Activated CD4-positive, alpha-beta T cell treated with anti-CD3 and anti-CD28 coated beads, Interleukin-2, Interleukin-4, amounts not matched to agents 100 ng/mL and 50 ng/mL, durations not matched to agents 16 hours and 8 hours (primary cell): ENCODE results near the gene TIGIT.

ENCODE experiments used
- DNase-seq: peaks from one replicate; pipeline ENCODE4 v3.0.0-alpha.2; 2020; ENCODE audit warnings: low spot score

TIGIT gene

DNA sequence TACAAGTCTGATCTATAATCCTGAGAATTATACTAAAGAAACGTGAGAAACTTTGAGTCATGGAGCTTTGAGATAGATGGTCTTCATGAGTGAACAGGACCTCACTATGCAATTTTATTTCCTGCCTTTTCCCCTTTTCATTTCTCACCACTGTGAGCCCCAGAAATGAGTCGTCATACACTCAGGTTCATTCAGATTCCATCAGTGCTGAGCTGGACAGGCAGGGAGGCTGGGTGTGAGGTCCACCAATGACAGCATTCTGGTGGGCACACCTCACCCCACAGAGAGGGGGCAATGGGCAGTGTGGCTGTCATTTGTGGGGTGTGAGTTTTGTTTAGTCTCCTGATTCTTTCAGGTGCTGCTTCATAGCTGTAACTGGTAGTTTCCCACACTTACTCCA, 16.9 kb downstream of the TIGIT start:
- no peak for DNase-seq

DNA sequence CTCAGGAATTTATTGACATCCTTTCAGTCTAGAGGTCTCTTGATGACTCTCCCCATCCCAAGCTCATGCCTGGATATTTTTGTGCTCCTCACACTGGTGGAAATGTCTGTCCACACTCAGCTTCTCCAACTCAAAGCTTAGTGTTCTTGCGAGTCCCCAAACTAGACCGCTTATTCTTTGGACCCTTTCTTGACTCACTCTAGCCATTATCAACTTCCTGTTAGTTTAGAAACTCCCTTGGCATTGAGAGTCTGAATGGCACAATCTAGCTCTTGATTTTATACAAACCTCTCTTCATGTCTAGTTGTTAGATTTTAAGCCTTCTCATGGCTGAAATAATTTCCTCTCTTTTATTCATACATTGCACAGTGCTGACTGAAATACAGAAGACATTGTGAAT, 19.6 kb downstream of the TIGIT start:
- no peak for DNase-seq

- DNase-seq: no peak
Measured at GRCh38 chr3:114314282-114314681, 20.5 kb downstream of the TIGIT start.

DNA sequence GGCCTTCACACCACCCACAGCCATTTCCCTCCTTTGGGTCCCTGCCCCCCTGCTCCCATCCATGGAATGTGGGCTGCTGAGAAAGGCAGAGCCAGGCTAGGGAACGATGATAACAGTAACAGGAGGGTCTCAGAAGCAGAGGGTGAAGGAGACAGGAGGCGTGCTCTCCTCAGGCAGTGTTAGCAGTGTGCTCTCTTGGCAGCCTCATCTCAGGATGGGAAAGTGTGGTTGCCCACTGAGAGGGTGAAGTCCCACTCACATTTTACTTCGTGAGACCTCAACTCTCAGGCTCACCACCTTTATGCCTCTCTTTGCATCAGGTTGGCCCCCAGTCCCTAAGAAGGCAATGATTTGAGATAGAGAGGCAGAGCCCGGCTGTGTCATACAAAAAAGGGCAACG, 24.5 kb downstream of the TIGIT start:
- DNase-seq: no peak

DNA sequence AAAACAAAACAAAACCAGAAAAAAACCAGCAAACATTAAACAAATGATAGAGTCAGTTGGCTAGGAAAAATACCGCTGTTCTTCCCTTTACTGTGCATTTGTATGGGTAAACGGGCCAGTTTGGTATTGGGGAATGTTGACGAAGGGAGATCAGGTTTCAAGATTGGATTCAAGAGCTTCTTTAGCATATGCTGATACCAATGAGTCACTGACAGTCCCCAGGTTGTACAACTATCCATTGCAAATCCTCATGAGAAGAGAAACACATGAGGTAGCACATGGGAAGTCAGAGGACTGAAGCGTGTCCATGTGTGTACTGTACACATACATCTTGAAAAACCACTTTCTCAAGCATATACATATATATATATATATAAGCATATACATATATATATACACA, 25.6 kb downstream of the TIGIT start:
- DNase-seq: no peak

GRCh38 chr3:114320246-114320645, 26.4 kb downstream of the TIGIT start:
- DNase-seq: no peak

- no peak for DNase-seq
Measured at GRCh38 chr3:114323546-114324254, 29.9 kb downstream of the TIGIT start.

DNA sequence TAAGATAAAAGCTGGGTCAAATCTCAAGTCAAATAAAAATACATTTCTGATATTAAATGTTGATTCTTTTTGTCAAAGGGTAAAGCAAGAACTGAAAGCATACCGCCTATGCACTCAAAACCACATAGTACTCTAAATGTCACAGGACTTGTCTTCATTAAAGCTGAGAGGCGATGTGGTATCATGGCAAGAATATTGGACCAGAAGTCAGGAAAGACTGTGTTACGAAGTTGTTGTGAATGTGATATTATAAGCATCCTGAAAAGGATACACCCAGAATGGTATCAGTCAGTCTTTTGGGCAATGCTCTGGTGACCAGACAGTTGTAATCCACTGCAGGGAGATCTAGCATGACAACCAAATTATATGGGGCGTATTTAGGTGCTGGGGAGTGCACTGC, 33.8 kb downstream of the TIGIT start:
- DNase-seq: no peak

DNA sequence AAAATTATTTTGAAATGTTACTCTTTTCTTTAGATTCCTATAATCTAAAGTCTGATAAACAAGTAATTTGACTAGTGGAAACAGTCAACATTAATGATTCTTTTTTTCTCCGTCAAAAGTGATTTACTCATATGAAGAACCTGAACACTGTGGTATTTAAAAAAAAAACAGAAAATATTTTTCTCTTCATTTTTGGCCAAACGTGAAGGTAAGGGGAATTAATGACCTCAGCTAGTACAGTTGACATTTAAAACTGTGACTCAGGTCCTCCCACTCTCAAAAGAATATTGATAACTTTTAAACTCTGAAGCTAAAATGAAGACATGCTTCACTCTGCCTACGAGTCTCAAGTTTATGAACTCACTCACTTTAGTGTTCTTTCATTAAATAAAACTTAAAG, 34.5 kb downstream of the TIGIT start:
- no peak for DNase-seq

DNA sequence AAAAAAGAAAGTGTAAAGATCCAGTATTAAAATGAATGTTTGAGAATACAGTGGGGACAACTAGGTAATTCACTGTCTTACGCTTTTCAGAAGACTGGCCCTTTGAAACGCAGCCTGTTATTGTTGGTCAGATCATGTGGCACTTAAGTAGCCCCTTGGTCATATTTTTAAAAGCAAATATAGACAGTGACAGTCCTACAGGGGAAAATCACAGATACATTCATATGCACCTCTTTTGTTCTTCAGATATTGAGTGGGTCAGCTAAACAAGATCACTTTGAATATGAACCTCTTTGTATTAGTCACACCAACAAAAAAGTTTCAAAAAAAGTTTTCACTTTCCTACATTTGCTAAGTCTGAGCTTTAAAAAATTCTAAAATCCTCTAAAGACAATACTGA, 36.0 kb downstream of the TIGIT start:
- no peak for DNase-seq

- no peak for DNase-seq
Measured at GRCh38 chr3:114331007-114331406, 37.2 kb downstream of the TIGIT start.

DNA sequence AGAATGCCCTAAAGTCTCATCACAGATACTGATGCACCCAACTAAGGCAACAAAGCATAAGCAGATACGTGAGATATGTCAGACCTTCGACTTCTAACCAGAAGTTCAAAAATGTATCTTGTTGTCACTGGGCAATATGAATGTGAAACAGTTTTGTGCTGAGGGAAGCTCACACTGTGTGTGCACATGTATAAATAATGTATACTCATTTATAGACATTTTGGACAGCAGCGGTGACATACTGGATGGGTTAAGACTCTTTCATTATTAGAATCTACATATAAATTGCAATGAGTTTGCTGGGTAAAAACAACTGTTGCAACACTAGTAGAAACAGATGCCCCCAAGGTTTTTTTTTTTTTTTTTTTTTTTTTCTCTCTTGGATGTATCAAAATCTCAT, 37.9 kb downstream of the TIGIT start:
- no peak for DNase-seq

GRCh38 chr3:114332342-114333179, 38.7 kb downstream of the TIGIT start:
- no peak for DNase-seq

- DNase-seq: no peak
Measured at GRCh38 chr3:114333180-114333922, 39.5 kb downstream of the TIGIT start.

DNA sequence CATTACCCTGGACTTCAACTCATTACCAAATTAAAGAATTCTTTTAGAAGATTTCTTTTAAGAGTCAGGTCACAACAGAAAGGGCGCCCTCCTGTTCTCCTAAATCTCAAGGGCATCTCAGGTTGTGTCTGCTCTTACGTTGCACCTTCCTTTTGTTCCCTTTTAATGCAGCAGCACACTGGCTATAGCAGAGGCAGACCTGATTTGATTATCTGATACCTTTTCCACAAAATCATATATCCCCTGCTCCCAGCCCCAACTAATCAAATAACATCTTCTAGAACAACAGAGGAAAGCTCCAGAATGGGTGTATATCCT, 40.1 kb downstream of the TIGIT start:
- no peak for DNase-seq

DNA sequence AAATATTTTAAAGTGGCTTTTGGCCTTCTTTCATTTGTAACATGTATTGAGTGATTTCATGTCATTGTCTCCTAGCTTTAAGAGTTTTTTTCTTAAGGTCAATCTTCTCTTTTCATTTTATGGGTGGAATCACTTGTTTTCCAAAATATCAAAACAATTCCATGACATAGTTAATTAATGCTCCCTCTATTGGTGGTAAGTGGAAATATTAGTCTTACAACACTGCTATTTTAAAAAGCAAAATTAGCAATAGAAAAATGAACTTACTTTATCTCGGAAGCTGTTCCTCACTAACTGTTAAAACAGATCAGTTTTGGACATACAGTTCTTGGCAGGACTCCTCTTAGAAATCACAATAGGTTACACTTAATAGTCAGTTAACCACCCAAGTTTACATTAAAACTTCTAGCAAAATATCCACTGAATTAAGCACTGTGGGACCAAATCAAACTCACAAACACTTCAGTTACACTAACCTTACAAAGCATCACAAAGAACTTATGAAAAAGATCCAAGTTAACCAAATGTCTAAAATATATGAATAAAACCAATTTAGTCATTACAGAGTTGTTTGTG, 42.4 kb downstream of the TIGIT start:
- no peak for DNase-seq

DNA sequence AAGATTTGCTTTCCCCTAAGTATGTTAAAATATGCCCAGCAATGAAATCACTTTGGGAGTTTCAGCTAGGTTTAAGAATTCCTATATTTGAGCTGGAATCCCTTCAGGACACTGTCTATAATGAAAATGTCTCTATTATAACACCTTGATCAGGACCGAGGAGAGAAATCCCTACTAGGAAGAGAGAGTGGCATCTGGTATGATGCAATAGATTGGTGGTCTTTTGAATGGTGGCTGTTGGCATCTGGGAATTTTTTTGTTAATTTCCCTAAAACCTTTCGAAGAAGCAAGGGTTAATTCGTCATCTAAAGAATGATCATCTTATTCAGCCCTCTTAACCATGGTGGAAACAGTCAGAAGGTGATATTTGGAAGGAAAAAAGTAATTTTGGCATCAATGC, 43.0 kb downstream of the TIGIT start:
- DNase-seq: no peak

DNA sequence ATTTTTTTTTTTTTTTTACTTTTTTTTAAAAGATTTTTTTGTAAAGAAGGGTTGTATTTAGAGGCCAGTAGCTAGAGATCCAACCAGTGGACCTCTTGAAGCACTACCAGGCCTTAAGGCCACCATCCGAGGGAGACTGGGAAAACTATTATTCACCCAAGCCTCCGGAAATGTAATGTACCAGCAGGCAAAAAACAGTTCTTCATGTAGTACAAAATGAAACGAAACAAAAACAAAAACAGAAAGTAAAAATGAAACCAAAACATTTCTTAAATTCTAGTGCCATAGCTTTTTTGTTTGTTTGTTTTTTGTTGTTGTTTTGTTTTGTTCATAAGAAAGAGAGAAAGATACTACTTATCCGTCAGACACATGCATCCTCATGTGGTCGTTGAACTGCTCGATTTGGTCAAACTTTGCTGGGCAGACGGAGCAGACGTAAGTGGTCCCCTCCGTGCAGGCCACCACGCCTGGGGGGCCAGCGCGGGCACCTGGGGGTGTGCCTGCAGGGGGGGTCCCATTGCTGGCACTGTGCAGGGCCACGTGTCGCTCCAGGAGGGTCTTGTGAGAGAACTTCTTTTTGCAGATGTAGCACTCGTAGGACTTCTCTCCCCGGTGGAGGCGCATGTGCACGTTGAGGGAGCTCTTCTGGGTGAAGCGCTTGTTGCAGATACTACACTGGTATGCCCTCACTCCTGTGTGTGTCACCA, 45.0 kb downstream of the TIGIT start:
- DNase-seq: no peak

DNA sequence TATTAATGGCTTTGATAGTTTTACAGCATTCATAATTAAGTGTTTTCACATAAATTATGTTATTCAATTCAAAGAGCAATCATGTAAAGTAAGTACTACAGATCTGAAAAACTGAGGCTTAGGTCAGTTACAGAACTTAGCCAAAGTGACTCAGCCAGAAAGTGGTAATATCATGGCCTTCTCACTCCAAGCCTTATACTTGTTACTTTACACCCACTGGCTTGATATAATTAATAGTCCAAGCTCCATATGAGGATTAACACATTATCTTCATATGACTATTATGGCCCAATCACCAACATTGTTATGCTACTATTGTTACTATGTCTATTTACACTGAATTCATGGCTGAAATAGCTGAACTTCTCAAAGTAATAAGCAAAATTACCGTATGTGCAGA, 50.7 kb downstream of the TIGIT start:
- DNase-seq: no peak

GRCh38 chr3:114350271-114350670, 56.4 kb downstream of the TIGIT start:
- no peak for DNase-seq

GRCh38 chr3:114350690-114351089, 56.9 kb downstream of the TIGIT start:
- DNase-seq: no peak
